IPS DF 4.7 (cell line): ENCODE results near the gene CNOT3.
A peak's percentile ranks its signal among the peaks of the same experiment; 100 is the strongest.
"Not testable (repeated sequence)": the region's sequence is repeated elsewhere in the genome, so short reads cannot be mapped to it uniquely, and the experiment has no call there.

Experiments used
- DNase-seq: peaks from one replicate; pipeline ENCODE4 v3.0.0-alpha.2; 2013; ENCODE audit warnings: low spot score; ENCODE audit errors: extremely low read depth

The CNOT3 gene

GRCh38 chr19:54137699-54138488, at the start of gene CNOT3:
CNOT3 (plus strand) TSS chr19:54137762; CDS start chr19:54142979, 5,217 bp downstream.
- no peak for DNase-seq

- DNase-seq: no peak
Measured at GRCh38 chr19:54094426-54095000, 43.0 kb upstream of the CNOT3 start.

GRCh38 chr19:54095136-54095858, 42.3 kb upstream of the CNOT3 start:
- DNase-seq: no peak

- not testable (repeated sequence) for DNase-seq
Measured at GRCh38 chr19:54095859-54096616, 41.5 kb upstream of the CNOT3 start.

- DNase-seq: no peak
Measured at GRCh38 chr19:54096617-54097106, 40.9 kb upstream of the CNOT3 start.

GRCh38 chr19:54099190-54099902, 38.2 kb upstream of the CNOT3 start:
- DNase-seq: no peak

- DNase-seq: not testable (repeated sequence)
Measured at GRCh38 chr19:54099903-54100255, 37.7 kb upstream of the CNOT3 start.

- no peak for DNase-seq
Measured at GRCh38 chr19:54100561-54100960, 37.0 kb upstream of the CNOT3 start, which contains the start of gene OSCAR. OSCAR (minus strand) TSS chr19:54100803; CDS start chr19:54100792, 11 bp downstream.

- peak; percentile 92 for DNase-seq
Measured at GRCh38 chr19:54102421-54103169, 35.0 kb upstream of the CNOT3 start, which contains the start of gene NDUFA3. NDUFA3 (plus strand) TSS chr19:54102855; CDS start chr19:54102879, 24 bp downstream.

GRCh38 chr19:54104998-54105715, 32.4 kb upstream of the CNOT3 start:
- DNase-seq: no peak

- DNase-seq: no peak
Measured at GRCh38 chr19:54105796-54106195, 31.8 kb upstream of the CNOT3 start.

GRCh38 chr19:54106716-54107115, 30.8 kb upstream of the CNOT3 start:
- no peak for DNase-seq

- DNase-seq: no peak
Measured at GRCh38 chr19:54107876-54108490, 29.6 kb upstream of the CNOT3 start.

- no peak for DNase-seq
Measured at GRCh38 chr19:54108496-54108895, 29.1 kb upstream of the CNOT3 start.

GRCh38 chr19:54109651-54110050, 27.9 kb upstream of the CNOT3 start:
- no peak for DNase-seq

GRCh38 chr19:54114340-54115108, 23.0 kb upstream of the CNOT3 start:
- DNase-seq: no peak

- peak; percentile 97 for DNase-seq
Measured at GRCh38 chr19:54115109-54116063, 22.2 kb upstream of the CNOT3 start, which contains the start of the genes PRPF31 and TFPT. PRPF31 (plus strand) TSS chr19:54115754; CDS start chr19:54118279, 2,525 bp downstream. TFPT (minus strand) TSS chr19:54115657; CDS start chr19:54115269, 388 bp downstream.
